Ovary (tissue), 3 donors: ENCODE measurements around the gene TBC1D16.

Source experiments
- CTCF ChIP-seq, 3 donors: fragments of 450-650 bp in 2 of 3; fragments of 200-600 bp in 1 of 3; IDR thresholded peaks; one replicate each; pipeline versions ENCODE4 v1.5.1 to v1.8.0; 2016 to 2022; ENCODE audit warnings: antibody characterized with exemption in 3 of 3, mild to moderate bottlenecking in 1 of 3
- EP300 ChIP-seq: sonication (generic); formaldehyde crosslinking; IDR thresholded peaks from one replicate; pipeline ENCODE4 v1.6.1; 2017; ENCODE audit warnings: antibody characterized with exemption
- POLR2A ChIP-seq: fragments of 450-650 bp; IDR thresholded peaks from one replicate; pipeline ENCODE4 v1.6.1; 2017; ENCODE audit warnings: antibody characterized with exemption, mild to moderate bottlenecking, moderate library complexity
- donor health status: DM: no; HTN: no; CAD: no.

- TF ChIP-seq CTCF (IDR thresholded peaks at IDR 0.05) (peak in 1 of 3 donors; percentile 18), POLR2A (peak; percentile 70), EP300 (no peak)
These were observed 454 bp upstream of the TBC1D16 start, which contains the start of gene CCDC40 for GRCh38 chr17:80035937-80036714.
